GM21717 (cell line): ENCODE results near the gene LRRN2.
"Not testable (repeated sequence)": the region's sequence is repeated elsewhere in the genome, so short reads cannot be mapped to it uniquely, and the experiment has no call there.

Experiments used
- ATAC-seq: cut with Tn5 transposase; IDR thresholded peaks from one replicate; pipeline ENCODE4 v1.9.1; 2021; ENCODE audit warnings: mild to moderate bottlenecking, moderate library complexity; ENCODE audit not compliant: unreplicated experiment

The LRRN2 gene

DNA sequence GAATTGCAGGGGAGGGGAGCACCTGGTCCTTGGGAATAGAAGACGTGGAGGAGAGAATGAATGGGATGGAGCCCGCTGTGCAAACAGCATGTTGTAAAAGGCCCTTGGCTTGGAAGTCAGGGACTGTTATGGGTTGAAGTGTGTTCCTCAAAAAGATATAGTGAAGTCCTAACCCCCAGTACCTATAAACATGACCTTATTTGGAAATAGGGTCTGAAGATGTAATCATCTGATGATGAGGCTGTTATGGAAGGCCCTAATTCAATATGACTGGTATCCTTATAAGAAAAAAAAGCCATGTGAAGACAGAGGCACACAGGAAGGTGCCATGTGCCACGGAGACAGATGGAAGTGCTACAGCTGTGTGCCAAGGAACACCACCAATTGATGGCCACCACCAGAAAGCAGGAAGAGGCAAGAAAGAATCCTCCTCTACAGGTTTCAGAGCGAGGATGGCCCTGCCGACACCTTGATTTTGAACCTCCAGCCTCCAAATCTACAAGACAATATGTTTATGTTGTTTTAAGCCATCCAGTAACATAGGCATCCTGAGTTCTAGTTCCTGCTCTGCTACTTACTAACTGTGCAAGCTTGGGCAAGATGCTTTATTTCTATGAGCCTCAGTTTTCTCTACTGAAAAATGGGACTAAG lies 51.2 kb downstream of the LRRN2 start:
- ATAC-seq, result no peak

DNA sequence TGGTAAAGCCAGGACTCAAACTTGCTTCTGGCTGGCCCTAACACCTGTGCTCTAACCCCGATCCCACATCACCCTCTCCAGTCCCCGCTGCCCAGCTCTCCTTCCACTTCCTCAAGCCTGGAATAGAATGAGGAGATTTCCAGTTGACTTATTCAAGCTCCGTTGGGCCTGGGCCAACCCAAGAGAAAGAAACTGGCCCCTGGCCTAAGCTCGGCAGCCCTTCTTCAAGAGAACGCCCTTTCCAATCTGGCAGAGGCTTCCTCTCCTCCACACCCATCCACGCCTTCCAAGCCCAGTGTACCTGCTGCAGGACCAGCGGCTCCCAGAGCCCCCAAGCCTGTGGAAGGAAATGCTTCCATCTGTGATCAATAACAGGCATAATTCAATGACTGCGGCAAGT lies 51.9 kb downstream of the LRRN2 start:
- no peak for ATAC-seq

DNA sequence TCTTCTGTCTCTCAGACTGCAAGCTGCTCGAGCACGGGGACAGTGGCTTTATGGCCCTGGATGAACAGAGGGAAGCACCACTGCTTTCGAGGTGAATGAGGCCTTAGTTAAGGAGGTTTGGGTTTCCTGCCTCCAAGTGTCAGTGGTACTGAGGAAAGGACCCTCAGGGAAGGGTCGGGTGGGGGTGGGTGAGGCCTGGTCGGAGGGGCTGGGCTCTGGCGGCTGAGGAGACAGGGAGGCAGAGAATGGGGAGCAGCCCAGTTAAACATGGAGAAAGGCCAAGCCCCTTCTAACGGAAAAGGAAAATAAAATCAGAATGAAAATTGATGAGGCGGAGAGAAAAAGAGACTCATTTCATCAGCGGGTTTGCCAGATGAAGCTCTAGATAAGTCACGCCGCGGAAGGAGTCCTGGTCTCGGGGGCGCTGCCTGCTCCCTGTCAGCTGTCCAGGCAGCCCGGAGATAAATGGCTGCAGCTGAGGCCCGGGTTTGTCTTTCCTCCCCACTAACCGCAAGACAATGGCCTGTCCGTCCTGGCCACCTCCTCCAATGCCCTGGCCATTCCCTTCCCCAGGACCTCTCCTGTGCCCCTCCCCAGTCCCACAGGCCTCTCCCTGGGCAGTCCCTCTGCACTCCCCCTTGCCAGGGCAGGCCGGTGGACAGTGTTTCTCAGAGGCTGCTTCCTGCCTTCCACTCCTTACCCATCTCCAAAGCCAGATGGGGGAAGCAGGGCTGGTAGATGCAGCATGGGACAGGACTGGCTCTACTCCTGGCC lies 55.2 kb downstream of the LRRN2 start:
- no peak for ATAC-seq

DNA sequence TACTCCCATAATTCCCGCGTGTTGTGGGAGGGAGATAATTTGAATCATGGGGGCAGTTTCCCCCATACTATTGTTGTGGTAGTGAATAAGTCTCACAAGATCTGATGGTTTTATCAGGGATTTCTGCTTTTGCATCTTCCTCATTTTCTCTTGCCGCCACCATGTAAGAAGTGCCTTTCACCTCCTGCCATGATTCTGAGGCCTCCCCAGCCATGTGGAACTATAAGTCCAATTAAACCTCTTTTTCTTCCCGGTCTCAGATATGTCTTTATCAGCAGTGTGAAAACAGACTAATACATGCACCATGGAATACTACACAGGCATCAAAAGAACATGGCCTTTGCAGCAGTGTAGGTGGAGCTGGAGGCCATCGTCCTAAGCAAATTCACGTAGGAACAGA lies 56.1 kb downstream of the LRRN2 start:
- not testable (repeated sequence) for ATAC-seq

GRCh38 chr1:204628868-204629267 lies 56.7 kb downstream of the LRRN2 start:
- no peak for ATAC-seq

- no peak for ATAC-seq
Measured at GRCh38 chr1:204627436-204627835, 58.1 kb downstream of the LRRN2 start.

DNA sequence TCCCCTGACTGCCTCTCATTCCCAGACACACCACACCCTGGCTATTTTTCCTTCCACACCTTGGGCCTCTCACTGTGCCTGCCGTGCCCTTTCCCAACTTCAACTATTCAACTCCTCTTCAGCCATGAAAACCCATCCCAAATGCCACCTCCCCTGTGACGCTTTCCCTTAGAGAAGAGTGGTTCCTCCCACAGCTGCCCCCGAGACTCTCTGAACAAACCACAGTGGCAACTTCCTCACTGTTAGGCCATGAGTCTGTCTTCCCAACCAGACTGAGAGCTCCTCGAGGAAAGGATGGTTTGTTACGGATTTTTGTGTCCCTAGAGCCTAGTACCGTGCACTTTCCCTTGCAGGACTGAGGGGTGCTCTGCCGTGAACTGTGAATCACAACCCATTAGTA lies 59.2 kb downstream of the LRRN2 start:
- ATAC-seq, result no peak

DNA sequence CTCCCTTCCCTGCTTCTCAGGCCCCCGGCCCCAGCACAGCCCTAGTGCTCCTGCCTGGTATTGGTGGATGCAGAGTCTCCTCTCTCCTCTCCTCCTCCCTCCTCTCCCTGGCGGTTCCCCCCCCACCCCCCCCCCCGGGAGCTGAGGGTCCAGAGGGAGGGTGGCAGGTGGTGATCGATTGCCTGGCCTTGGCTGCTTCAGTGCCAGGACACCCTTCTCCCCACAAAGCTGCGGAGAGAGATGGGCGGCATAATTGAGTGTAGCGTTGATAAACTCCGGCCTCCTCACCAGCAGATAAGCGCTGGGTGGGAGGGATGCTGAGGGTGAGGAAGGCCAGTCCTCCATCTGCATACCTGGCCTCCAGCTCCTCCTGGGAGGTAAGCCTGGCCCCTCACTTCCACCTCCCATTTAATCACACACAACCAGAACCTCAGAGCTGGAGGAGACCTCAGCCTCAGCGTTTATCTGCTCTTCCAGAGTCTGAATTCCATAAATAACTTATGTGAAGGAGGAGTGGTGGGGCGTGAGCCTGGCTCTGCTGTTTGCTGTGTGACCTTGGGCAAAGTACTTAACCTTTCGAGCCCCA lies 60.8 kb downstream of the LRRN2 start:
- ATAC-seq, result no peak

DNA sequence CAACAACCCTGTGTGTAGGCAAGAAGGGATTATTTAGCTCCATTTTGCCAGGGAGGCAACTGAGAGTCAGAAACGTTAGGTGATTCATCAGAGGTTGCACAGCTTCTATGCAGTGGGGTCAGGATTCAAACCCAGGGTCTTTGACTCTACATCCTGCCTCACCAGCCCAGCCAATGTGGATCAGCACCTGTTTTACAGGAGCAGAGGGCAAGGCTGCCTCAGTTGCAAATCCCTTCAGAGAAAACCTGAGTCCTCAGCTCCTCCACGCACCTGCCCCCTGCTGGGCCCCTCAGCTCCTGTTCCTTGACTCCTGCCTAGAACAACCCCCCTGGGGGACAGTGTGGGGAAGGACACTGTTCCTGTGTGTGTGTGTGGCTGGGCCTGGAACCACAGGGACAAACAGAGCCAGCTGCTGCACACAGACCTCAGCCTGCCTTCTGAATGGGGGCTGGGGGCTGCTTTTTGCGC lies 61.6 kb downstream of the LRRN2 start:
- no peak for ATAC-seq

GRCh38 chr1:204623365-204623893 lies 62.1 kb downstream of the LRRN2 start:
- no peak for ATAC-seq

DNA sequence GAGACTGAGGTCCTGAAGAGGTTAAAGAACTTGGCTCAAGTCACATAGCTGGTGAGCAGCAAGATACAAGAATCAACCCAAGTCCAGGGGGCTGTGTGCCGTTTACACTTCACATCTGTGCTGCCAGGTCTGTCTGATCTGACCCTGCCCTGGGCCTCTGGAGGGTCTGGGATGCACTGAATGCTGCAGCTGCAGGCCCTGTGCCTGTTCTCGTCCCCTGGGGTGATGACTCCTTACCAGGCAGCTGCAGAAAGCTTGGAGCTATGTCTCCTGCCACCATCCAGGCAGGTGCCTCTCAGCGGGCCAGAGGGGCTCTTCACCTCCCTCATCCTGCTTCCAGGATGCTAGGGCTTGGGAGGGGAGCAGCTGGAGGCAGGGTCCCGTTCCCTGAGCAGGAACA lies 63.5 kb downstream of the LRRN2 start:
- ATAC-seq, result no peak

GRCh38 chr1:204621396-204621795 lies 64.1 kb downstream of the LRRN2 start:
- no peak for ATAC-seq

DNA sequence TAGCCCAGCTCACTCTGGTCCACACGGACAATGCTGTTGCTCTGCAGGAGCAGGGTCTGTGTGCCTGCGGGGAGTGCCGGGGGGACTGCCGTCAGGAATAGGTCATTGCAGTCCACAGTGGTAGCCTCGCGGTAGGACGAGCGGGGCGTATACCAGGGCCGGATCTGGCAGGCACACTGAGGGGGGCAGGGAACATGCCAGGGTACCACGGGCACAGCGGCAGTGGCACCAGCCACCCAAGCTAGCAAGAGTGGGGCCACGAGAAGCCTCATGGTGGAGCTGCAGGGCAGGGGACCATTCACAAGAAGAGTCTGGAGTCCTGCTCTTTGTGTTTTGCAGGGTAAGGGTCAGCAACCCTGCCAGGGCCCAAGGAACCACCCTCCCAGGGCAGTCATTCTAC lies 65.8 kb downstream of the LRRN2 start:
- ATAC-seq, result no peak

DNA sequence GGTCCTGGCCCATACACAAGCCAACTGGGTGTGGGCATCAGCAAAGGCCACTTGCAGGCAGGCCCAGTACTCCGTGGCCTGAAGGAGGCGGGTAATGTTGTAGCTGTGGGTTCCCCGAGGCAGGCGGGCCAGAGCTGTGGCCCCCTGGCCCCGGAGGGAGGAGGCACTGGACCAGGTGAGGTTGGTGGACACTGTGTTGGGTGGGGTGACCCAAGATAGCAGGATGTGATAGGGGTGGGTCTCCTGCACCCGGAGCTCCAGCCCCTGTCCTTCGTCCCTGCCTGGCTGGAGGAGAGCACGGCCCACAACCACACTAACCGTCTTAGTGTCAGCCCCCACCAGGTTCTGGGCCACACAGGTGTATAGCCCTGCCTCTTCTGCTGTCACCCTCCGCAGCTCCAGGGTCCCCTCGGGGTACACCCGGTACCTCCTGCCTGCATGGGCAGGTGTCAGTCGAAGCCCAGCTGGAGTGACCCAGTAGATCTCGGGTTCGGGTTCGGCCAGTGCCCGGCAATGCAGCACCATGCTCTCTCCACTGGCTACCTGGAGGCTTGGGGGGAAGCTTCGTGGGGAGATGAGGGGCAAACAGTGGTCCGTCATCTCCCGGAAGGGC lies 67.3 kb downstream of the LRRN2 start:
- ATAC-seq, result no peak

DNA sequence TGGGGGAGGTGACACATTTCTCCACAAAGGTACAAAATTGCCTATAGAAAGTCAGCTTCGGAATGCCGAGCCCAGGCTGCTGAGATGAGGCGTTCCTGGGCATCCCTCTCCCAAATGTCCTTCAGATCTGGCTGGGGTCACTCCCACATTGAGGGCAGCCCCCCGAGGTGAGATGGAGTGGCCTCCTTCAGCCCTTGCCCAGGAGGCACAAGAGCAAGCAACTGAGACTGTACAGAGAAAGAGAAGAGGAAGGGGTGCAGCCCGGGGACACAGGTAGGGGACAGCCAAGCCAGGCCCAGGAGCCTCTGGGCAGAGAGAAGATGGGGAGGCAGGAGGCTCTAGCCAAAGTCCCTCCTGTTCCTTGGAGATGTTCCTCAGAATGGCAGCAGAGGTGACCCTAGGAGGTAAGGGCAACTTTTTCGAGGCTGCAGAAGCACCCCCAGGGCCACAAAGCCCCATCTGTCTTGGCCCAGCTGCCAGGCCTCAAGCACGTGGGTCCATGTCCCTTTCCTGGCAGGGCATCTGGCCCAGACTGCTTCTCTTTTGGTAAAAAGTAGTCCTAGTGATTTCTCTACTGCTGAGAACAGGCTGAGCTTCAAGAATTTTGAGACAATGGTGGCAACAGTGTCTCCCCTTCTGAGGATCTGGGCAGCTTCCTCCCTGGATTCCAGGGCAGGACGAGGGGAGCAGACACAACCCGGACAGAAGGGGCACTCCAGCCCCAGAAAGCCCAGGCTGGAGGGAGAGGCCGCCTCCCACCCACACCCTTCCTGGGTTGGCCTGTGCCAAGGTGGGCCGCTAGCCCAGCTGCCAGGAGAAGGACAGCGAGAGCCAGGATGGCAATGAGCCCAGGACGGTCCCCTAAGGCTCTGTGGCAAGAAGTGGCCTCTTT lies 68.0 kb downstream of the LRRN2 start:
- no peak for ATAC-seq

DNA sequence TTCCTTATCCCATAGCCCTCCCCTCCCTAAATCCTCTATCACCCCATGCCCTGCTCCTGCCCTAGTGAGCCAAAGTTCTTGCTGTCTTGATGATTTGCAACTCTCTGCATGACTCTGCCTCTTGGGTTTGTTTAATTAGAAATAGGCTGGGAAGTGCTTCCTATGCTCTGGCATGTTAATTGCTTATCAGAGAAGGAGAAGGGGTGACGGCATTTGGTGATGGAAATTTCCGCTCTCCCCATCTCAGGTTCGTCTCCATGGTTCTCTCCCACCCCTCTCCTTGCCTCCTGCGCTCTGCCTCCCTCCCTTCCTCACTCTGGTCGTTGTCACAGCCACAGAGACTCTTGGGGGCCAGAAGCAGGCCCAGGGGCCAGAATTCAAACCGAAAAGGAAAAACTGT lies 68.9 kb downstream of the LRRN2 start:
- ATAC-seq, result no peak

- ATAC-seq, result no peak
Measured at GRCh38 chr1:204615881-204616280, 69.7 kb downstream of the LRRN2 start.

DNA sequence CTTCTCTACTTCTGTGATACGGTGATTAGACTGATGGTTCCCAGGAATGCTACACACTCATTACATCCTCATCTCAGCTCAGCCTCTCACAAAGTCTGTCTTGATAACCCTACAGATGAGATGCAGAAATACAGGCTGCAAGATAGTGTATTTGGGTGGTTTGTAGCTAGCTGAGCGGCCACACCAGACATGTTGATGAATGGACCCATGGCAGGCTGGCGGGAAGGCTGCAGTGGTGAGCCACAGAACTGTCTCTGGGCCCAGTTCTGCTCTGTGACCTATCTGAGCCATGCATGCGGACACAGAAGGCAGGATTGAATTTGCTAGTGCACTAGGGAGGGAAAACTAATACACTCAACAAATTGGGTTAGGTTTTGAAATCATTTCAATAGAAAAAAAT lies 71.9 kb downstream of the LRRN2 start:
- no peak for ATAC-seq

DNA sequence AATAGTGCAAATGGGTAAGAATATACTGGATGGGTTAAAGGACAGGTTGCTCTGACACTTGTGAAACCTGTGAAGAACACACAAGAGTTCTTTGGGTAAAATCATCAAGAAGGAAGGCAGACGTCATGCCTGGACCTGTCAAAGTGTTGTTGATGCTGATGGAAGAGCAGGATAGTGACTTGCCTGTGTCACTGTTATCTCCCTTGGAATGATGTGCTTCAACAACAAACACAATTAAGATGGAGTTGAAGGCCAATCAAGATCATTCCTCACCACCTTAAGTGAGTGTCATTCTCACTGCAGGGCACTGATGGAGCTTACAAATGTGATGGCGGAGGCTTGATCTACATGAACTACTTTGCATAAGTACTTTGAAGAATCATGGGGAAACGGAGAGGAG lies 73.2 kb downstream of the LRRN2 start:
- ATAC-seq, result no peak

- no peak for ATAC-seq
Measured at GRCh38 chr1:204611036-204611435, 74.5 kb downstream of the LRRN2 start.

GRCh38 chr1:204607910-204608309 lies 77.6 kb downstream of the LRRN2 start:
- no peak for ATAC-seq
